GM12864 (cell line): ENCODE results near the gene LCN12.

Source experiments
- DNase-seq: peaks from one replicate; pipeline ENCODE4 v3.0.0-alpha.2; 2011; ENCODE audit warnings: low read depth
- H3K4me3 ChIP-seq: 2 replicates; pipeline ENCODE4 v1.5.1; 2011; ENCODE audit warnings: mild to moderate bottlenecking, low read depth, low read length, control low read depth
- CTCF ChIP-seq: IDR thresholded peaks from 2 replicates; pipeline ENCODE4 v1.5.1; 2011; ENCODE audit warnings: low read depth, mild to moderate bottlenecking, moderate library complexity, low read length, control low read depth, inconsistent platforms; ENCODE audit errors: missing control alignments

The LCN12 gene

GRCh38 chr9:136996361-136997292 is 44.6 kb downstream of the LCN12 start, which contains the start of gene CLIC3:
CLIC3 (minus strand) TSS chr9:136996568; CDS start chr9:136996543, 25 bp downstream.
- H3K4me3 ChIP-seq, result no peak within 1 kb of the TSS
- no peak for DNase-seq
- TF ChIP-seq CTCF, result no peak

GRCh38 chr9:136997371-136997770 is 45.3 kb downstream of the LCN12 start:
- no peak overlapping the region for H3K4me3 ChIP-seq
- no peak for TF ChIP-seq CTCF
- no peak for DNase-seq

GRCh38 chr9:136997830-136998234 is 45.8 kb downstream of the LCN12 start:
- H3K4me3 ChIP-seq, result no peak overlapping the region
- DNase-seq, result no peak
- no peak for TF ChIP-seq CTCF

GRCh38 chr9:137000177-137000930 is 48.3 kb downstream of the LCN12 start:
- no peak for TF ChIP-seq CTCF
- DNase-seq, result peak; percentile 75
- no peak overlapping the region for H3K4me3 ChIP-seq

- no peak for TF ChIP-seq CTCF
Measured at GRCh38 chr9:137001857-137002645, 50.0 kb downstream of the LCN12 start.

GRCh38 chr9:137002646-137003041 is 50.6 kb downstream of the LCN12 start:
- no peak for DNase-seq
- no peak for TF ChIP-seq CTCF
- no peak overlapping the region for H3K4me3 ChIP-seq

More at GRCh38 chr9:137001857-137002645, 50.0 kb downstream of the LCN12 start:
- no peak overlapping the region for H3K4me3 ChIP-seq
- no peak for DNase-seq
